ENCODE results near the gene ELF2.

ELF2 gene

DNA sequence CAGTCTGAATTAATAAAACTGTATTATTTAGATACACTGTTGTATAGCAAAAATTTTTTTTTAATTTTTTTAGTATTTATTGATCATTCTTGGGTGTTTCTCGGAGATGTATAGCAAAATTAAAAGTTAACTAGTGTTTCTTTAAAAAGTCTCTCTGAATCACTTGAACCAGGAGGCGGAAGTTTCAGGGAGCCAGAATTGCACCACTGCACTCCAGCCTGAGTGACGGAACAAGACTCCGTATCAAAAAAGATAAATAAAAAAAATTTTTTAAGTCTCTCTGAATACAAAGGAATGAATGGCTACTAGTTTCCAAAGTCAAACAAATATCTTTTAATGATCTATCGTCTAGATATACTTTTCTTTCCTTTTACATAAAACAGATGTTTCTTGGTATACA lies 64.4 kb downstream of the ELF2 start:
- no peak overlapping the region for H2AFZ ChIP-seq

DNA sequence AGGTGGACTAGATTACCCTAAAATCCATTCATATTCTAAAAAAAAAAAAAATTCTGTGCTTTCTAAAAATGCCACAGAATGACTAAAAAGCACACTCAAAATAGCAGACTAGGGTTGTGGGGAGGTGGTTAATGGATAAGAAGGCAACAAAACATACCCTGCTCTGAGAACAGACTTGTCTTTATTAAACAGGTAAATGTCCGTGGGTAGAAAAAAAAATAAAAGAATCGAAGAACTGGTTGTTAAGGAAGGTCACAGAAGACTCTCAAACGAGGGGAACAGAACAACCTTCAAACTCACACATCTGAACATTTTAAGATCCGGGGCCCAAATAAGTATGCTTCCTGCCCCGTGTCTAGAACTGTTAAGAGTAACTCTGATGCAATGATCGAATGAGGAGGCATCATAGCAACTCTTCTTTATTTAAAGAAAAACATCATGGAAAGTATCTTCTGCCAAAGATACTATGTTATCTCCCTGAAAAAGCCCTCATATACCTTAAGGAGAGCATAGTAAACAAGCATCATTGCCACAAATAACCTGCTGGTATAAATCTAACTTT lies 68.4 kb downstream of the ELF2 start:
- Histone ChIP-seq H3K79me2 (no peaks in the 10 kb centered on the region), H3K4me2 (ENCODE audit: low read length) (no peak overlapping the region)

More for the DNA sequence above, 64.4 kb downstream of the ELF2 start:
- no peaks in the 10 kb centered on the region for H3K79me2 ChIP-seq
- no peaks in the 10 kb centered on the region for H3K4me1 ChIP-seq
- H3K36me3 ChIP-seq (ENCODE audit: control insufficient read depth, insufficient read depth, low read length): no peaks in the 10 kb centered on the region
- H3K4me3 ChIP-seq (ENCODE audit: low read depth, low read length): no peak overlapping the region
- H3K9me3 ChIP-seq (ENCODE audit: control insufficient read depth, low read length): no peaks in the 10 kb centered on the region
- H3K9ac ChIP-seq: no peak overlapping the region
- no peak overlapping the region for H3K4me2 ChIP-seq (ENCODE audit: low read length)
- no peak overlapping the region for H3K27ac ChIP-seq
- TF ChIP-seq, protein P1, sequence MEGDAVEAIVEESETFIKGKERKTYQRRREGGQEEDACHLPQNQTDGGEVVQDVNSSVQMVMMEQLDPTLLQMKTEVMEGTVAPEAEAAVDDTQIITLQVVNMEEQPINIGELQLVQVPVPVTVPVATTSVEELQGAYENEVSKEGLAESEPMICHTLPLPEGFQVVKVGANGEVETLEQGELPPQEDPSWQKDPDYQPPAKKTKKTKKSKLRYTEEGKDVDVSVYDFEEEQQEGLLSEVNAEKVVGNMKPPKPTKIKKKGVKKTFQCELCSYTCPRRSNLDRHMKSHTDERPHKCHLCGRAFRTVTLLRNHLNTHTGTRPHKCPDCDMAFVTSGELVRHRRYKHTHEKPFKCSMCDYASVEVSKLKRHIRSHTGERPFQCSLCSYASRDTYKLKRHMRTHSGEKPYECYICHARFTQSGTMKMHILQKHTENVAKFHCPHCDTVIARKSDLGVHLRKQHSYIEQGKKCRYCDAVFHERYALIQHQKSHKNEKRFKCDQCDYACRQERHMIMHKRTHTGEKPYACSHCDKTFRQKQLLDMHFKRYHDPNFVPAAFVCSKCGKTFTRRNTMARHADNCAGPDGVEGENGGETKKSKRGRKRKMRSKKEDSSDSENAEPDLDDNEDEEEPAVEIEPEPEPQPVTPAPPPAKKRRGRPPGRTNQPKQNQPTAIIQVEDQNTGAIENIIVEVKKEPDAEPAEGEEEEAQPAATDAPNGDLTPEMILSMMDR (IDR thresholded peaks at IDR 0.05): no peak
- no peaks in the 10 kb centered on the region for H3K27me3 ChIP-seq (ENCODE audit: control insufficient read depth, insufficient read depth, low read length)

DNA sequence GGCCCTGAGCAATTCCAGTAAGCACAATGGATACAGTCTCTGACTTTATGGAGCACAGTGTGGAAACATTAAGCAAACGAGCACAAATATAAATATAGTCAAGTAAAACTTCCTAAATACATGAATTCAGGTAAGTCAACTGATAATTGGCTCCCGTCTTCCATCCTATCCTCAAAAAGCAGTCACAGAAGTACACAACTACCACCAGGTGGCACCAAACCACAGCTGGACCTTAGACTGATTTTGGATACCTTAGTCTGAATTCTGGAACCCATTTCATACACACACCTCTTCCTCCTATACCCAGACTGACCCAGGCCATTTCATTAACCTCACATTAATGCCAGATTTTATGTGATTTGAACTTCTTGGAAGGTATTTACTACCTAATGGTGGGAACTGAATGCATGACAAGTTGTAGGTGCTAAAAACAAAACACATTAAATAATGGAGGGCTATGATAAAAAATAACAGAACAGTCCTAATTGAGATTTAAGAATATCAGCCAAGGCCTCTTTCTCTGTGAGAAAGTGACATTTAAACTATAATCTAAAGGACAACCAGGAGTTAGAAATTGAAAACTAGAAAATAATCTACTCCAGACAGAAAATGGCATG lies 77.5 kb downstream of the ELF2 start:
- Histone ChIP-seq H3K4me3 (ENCODE audit: low read depth, low read length) (no peak overlapping the region), H3K27me3 (ENCODE audit: control insufficient read depth, insufficient read depth, low read length) (no peaks in the 10 kb centered on the region), H3K9ac (no peak overlapping the region), H3K4me2 (ENCODE audit: low read length) (peak overlapping the region; percentile 14), H3K9me3 (ENCODE audit: control insufficient read depth, low read length) (no peaks in the 10 kb centered on the region), H2AFZ (no peak overlapping the region), H3K79me2 (peaks cover 3% of the 10 kb centered on the region), H3K4me1 (peaks cover 3% of the 10 kb centered on the region), H3K27ac (no peak overlapping the region), H3K36me3 (ENCODE audit: control insufficient read depth, insufficient read depth, low read length) (no peaks in the 10 kb centered on the region)
- TF ChIP-seq, protein P1 (IDR thresholded peaks at IDR 0.05): peak; percentile 74

More for the DNA sequence above, 68.4 kb downstream of the ELF2 start:
- Histone ChIP-seq H3K4me3 (ENCODE audit: low read depth, low read length) (no peak overlapping the region), H3K4me1 (no peaks in the 10 kb centered on the region), H2AFZ (no peak overlapping the region), H3K27ac (no peak overlapping the region), H3K27me3 (ENCODE audit: control insufficient read depth, insufficient read depth, low read length) (no peaks in the 10 kb centered on the region), H3K36me3 (ENCODE audit: control insufficient read depth, insufficient read depth, low read length) (no peaks in the 10 kb centered on the region), H3K9me3 (ENCODE audit: control insufficient read depth, low read length) (no peaks in the 10 kb centered on the region), H3K9ac (no peak overlapping the region)
- TF ChIP-seq, protein P1 (IDR thresholded peaks at IDR 0.05): no peak

DNA sequence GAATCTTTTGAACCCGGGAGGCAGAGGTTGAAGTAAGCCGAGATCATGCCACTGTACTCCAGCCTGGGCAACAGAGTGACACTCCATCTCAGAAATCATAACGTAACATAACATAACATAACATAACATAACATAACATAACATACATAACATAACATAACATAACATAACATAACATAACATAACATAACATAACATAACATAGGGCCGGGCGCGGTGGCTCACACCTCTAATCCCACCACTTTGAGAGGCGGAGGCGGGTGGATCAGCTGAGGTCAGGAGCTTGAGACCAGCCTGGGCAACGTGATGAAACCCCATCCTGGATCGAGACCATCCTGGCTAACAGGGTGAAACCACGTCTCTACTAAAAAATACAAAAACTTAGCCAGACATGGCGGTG lies 84.7 kb downstream of the ELF2 start:
- no peaks in the 10 kb centered on the region for H3K79me2 ChIP-seq
- no peak overlapping the region for H3K9ac ChIP-seq
- H3K4me2 ChIP-seq (ENCODE audit: low read length): no peak overlapping the region
- TF ChIP-seq, protein P1 (IDR thresholded peaks at IDR 0.05): no peak
- H3K27me3 ChIP-seq (ENCODE audit: control insufficient read depth, insufficient read depth, low read length): no peaks in the 10 kb centered on the region
- H2AFZ ChIP-seq: no peak overlapping the region
- no peaks in the 10 kb centered on the region for H3K4me1 ChIP-seq
- H3K4me3 ChIP-seq (ENCODE audit: low read depth, low read length): no peak overlapping the region
- no peaks in the 10 kb centered on the region for H3K9me3 ChIP-seq (ENCODE audit: control insufficient read depth, low read length)
- H3K36me3 ChIP-seq (ENCODE audit: control insufficient read depth, insufficient read depth, low read length): no peaks in the 10 kb centered on the region
- H3K27ac ChIP-seq: no peak overlapping the region

DNA sequence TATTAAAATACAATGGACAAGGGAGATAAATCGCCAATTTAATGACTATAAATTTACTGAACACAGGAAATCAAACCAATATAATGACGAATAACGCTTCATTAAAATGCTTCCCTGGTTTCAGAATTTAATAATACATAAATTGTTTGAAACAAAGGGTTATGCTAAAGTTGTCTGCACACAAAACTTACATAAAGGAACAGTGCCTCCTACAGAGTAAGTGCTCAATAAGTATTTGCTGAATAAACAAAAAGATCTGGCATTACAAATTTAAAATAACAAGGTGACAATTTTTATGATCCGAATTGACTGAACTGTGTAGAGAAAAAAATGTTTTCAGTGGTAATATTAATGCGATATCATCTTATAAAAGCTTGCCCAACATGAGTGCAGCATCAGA lies 91.9 kb downstream of the ELF2 start:
- H2AFZ ChIP-seq: peak overlapping the region; percentile 86
- H3K9ac ChIP-seq: no peak overlapping the region
- H3K4me2 ChIP-seq (ENCODE audit: low read length): peak overlapping the region; percentile 82
- no peaks in the 10 kb centered on the region for H3K36me3 ChIP-seq (ENCODE audit: control insufficient read depth, insufficient read depth, low read length)
- peak overlapping the region; percentile 95 for H3K4me3 ChIP-seq (ENCODE audit: low read depth, low read length)
- peaks cover 5% of the 10 kb centered on the region for H3K4me1 ChIP-seq
- H3K9me3 ChIP-seq (ENCODE audit: control insufficient read depth, low read length): no peaks in the 10 kb centered on the region
- peak overlapping the region; percentile 95 for H3K27ac ChIP-seq
- TF ChIP-seq, protein P1 (IDR thresholded peaks at IDR 0.05): no peak
- H3K79me2 ChIP-seq: no peaks in the 10 kb centered on the region
- no peaks in the 10 kb centered on the region for H3K27me3 ChIP-seq (ENCODE audit: control insufficient read depth, insufficient read depth, low read length)

Measured in parathyroid adenoma (tissue), 2 donors.